Measurements from ENCODE around the gene TSN. TPM values are rescaled to one million over a fixed set of nuclear protein-coding genes. Genes with fewer than 3 reads are reported as not detected.

Gene TSN
- total RNA-seq, 1 donor from 2014 or later = 46.4 TPM

GRCh38 chr2:121741450-121741849 is 14.0 kb upstream of the TSN start:
- DNase-seq (ENCODE audit: low read depth) = no peak

- DNase-seq (ENCODE audit: low read depth) = no peak
Measured at GRCh38 chr2:121746071-121746578, 9.3 kb upstream of the TSN start.

- DNase-seq (ENCODE audit: low read depth) = no peak
Measured at GRCh38 chr2:121748202-121748601, 7.2 kb upstream of the TSN start.

- no peak for DNase-seq (ENCODE audit: low read depth)
Measured at GRCh38 chr2:121754851-121755236, 607 bp upstream of the TSN start.

GRCh38 chr2:121764681-121765228 is 9.3 kb downstream of the TSN start:
- DNase-seq (ENCODE audit: low read depth) = no peak

GRCh38 chr2:121766624-121767023 is 11.2 kb downstream of the TSN start:
- DNase-seq (ENCODE audit: low read depth) = no peak

- DNase-seq (ENCODE audit: low read depth) = no peak
Measured at GRCh38 chr2:121768143-121768755, 12.8 kb downstream of the TSN start.

GRCh38 chr2:121771976-121772742 is 16.7 kb downstream of the TSN start:
- DNase-seq (ENCODE audit: low read depth) = peak; percentile 78

GRCh38 chr2:121774235-121774634 is 18.8 kb downstream of the TSN start:
- DNase-seq (ENCODE audit: low read depth) = no peak

- DNase-seq (ENCODE audit: low read depth) = no peak
Measured at GRCh38 chr2:121776361-121776760, 20.9 kb downstream of the TSN start.

GRCh38 chr2:121776885-121777698 is 21.6 kb downstream of the TSN start:
- no peak for DNase-seq (ENCODE audit: low read depth)

GRCh38 chr2:121777699-121778058 is 22.2 kb downstream of the TSN start:
- no peak for DNase-seq (ENCODE audit: low read depth)

GRCh38 chr2:121778741-121779487 is 23.5 kb downstream of the TSN start:
- DNase-seq (ENCODE audit: low read depth) = peak; percentile 9

GRCh38 chr2:121783180-121783579 is 27.7 kb downstream of the TSN start:
- no peak for DNase-seq (ENCODE audit: low read depth)

GRCh38 chr2:121788685-121789084 is 33.2 kb downstream of the TSN start:
- DNase-seq (ENCODE audit: low read depth) = no peak

- DNase-seq (ENCODE audit: low read depth) = peak; percentile 60
Measured at GRCh38 chr2:121790276-121790956, 35.0 kb downstream of the TSN start.

GRCh38 chr2:121791290-121791689 is 35.8 kb downstream of the TSN start:
- DNase-seq (ENCODE audit: low read depth) = no peak

GRCh38 chr2:121791801-121792221 is 36.4 kb downstream of the TSN start:
- DNase-seq (ENCODE audit: low read depth) = no peak

- no peak for DNase-seq (ENCODE audit: low read depth)
Measured at GRCh38 chr2:121793816-121794215, 38.4 kb downstream of the TSN start.

- DNase-seq (ENCODE audit: low read depth) = no peak
Measured at GRCh38 chr2:121794233-121794632, 38.8 kb downstream of the TSN start.
